Eye (tissue), 1 donor: ENCODE results near the gene APOBEC3B.
A peak's percentile ranks its signal among the peaks of the same experiment; 100 is the strongest.
"Not testable (repeated sequence)": the region's sequence is repeated elsewhere in the genome, so short reads cannot be mapped to it uniquely, and the experiment has no call there.

ENCODE experiments used
- DNase-seq: peaks from one replicate; pipeline ENCODE4 v3.0.0-alpha.2; 2015

Gene APOBEC3B

DNA sequence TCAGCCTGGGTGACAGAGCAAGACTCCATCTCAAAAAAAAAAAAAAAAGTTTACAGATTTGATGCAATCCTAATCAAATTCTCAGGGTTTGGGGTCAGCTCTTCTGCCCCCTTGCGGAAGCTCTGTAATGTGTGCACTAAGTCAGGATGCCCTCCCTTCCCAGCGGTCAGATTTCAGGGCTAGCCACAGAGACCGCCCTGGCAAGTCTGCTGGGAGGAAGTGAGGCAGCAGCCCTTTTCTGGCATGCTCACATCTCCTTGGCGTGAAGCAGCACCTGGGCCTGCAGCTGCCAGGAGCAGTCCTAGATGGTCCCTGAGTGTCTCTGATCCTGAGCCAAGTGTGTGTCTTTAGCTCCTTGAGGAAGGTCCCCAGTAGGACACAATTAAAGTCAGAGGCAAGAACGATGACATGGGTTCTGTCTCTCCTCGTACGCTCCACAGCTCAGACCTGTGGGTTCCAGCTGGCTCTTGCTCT is 21.1 kb downstream of the APOBEC3B start:
- DNase-seq: peak; percentile 89

GRCh38 chr22:39007177-39007576 is 25.0 kb downstream of the APOBEC3B start:
- DNase-seq: no peak

DNA sequence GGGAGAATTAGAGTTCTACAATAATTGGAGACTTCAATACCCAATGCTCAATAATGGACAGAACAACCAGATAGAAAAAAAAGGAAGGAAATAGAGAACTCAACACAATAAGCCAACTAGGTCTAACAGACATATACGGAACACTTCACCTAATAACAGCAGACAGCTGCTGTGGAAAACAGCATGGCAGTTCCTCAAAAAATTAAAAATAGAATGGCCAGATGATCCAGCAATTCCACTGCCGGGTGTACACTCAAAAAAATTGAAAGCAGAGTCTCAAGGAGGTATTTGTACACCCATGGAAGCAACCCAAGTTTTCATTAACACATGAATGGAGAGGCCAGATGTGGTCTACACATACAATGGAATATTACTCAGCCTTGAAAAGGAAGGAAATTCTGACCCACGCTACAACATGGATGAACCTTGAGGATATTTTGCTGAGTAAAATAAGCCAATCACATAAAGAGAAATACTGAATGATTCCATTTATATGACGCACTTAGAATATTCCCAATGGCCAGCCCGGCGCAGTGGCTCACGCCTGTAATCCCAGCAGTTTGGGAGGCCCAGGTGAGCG is 26.2 kb downstream of the APOBEC3B start:
- not testable (repeated sequence) for DNase-seq

- DNase-seq: no peak
These were observed 28.8 kb downstream of the APOBEC3B start for GRCh38 chr22:39010946-39011345.

- DNase-seq: no peak
These were observed 30.7 kb downstream of the APOBEC3B start for GRCh38 chr22:39012533-39013511.

DNA sequence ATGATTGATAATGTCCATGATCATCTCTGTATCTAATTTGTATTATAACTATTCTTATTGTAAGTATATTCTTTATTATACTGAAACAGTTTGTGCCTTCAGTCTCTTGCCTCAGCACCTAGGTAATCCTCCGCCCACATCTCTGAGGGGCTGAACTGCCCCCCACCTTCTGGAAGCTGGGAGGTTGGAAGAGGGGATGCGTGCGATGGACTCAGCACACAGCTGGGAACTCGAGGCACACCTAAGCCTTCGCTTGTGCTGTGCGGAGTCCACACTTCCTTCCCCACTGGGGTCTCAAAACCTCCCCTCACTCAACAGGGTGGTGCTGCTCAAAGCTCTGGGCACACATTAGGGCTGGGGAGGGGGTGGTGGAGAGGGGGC is 31.4 kb downstream of the APOBEC3B start:
- not testable (repeated sequence) for DNase-seq

- DNase-seq: peak; percentile 81
These were observed 32.0 kb downstream of the APOBEC3B start, which contains the start of gene APOBEC3C for GRCh38 chr22:39013942-39014722. APOBEC3C (plus strand) TSS chr22:39014257; CDS start chr22:39014363, 106 bp downstream.

DNA sequence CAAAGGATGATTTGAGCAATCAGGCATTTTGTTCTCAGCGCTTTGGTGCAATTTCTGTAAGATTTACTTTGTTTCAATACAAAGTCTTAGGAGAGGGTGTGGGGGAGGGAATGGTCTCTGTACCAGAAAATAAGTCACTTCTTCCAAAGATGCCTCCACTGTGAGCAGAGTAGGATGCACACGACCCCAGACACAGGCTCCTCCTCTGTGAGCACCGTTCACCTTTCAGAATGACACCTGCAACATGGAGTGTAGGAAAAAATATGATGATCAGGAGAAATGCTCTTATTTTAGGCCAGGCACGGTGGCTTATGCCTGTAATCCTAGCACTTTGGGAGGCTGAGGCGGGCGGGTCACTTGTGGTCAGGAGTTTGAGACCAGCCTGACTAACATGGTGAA is 32.6 kb downstream of the APOBEC3B start:
- not testable (repeated sequence) for DNase-seq

- DNase-seq: no peak
These were observed 34.4 kb downstream of the APOBEC3B start for GRCh38 chr22:39016592-39016991.

GRCh38 chr22:39017596-39018365 is 35.6 kb downstream of the APOBEC3B start:
- no peak for DNase-seq

GRCh38 chr22:39020021-39020651 is 38.0 kb downstream of the APOBEC3B start:
- peak; percentile 43 for DNase-seq

DNA sequence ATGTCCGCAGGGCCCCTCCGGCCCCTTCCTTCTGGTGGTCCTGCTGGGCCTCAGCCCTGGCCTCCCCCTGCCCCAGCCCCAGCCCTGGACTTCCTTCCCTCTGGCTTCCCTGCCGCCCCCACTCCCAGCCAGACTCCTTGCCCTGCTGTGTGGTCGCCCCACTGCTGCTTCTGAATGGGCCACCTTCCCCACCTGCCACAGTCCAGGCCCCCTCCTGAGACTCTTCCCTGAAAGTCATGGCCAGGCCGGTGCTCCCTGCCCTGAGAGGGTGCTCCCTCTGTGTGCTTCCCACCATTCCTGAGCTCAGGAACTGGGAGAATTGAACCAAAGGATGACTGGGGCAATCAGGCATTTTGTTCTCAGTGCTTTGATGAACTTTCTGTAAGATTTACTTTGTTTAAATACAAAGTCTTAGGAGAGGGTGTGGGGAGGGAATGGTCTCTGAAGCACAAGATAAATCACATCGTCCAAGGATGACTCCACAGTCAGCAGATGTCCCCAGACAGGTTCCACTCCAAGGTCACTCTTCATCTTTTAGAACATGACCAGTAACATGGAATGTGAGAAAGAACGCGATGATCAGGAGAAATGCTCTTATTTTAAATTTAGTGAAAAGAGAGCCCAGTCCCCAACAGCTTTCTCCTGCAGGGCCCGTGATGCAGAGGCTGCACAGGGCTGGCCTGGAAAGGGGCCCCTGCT is 39.6 kb downstream of the APOBEC3B start:
- DNase-seq: no peak

GRCh38 chr22:39024519-39025308 is 42.6 kb downstream of the APOBEC3B start:
- DNase-seq: no peak

DNA sequence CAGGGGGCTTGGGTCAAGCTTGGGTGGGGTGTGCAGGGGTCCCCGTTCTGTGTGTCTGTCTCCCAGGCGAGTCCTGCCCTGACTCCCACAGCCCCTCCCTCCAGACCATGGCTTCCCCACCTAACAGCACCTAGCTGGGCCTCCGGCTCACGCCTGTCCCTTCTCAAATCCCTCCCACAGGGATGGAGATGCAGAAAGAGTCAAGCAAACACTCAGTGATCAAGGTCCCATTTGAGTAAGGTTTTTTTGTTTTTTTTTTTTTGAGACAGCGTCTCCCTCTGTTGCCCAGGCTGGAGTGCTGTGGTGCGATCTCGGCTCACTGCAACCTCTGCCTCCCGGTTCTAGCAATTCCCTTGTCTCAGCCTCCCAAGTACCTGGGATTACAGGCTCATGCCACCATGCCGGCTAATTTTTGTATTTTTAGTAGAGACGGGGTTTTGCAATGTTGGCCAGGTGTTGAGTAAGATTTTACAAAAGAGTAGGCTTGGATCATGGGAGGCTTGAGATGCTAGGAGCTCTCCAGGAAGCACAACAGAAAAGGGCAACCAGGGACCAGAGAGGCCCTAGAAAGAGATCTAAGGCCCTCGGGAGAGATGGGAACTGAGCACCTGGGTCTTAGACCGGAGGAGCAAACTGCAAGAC is 44.5 kb downstream of the APOBEC3B start:
- DNase-seq: no peak

GRCh38 chr22:39027717-39028116 is 45.6 kb downstream of the APOBEC3B start:
- DNase-seq: no peak

DNA sequence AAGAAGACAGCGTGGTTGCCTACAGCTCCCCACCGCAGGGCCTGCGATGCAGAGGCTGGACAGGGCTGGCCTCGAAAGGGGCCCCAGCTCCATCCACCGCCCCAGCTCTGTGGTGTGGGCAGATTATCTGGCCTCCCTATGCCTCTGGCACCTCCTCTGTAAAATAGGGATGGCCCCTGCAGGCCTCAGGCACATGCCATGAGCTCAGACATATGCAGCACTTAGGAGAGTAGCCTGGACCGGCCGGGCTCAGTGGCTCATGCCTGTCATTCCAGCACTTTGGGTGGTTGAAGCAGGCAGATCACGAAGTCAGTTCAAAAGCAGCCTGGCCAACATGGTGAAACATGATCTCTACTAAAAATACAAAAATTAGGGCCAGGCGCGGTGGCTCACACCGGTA is 46.1 kb downstream of the APOBEC3B start:
- DNase-seq: no peak

- no peak for DNase-seq
These were observed 47.1 kb downstream of the APOBEC3B start for GRCh38 chr22:39029227-39029626.

- DNase-seq: no peak
These were observed 48.6 kb downstream of the APOBEC3B start for GRCh38 chr22:39030705-39031104.

- not testable (repeated sequence) for DNase-seq
These were observed 49.5 kb downstream of the APOBEC3B start for GRCh38 chr22:39031434-39032295.
